MM.1S (cell line): ENCODE results near the gene MBOAT1.

ENCODE experiments used
- EZH2 ChIP-seq: fragments of 300-600 bp; sonication (generic); optimal IDR thresholded peaks from 2 replicates; pipeline ENCODE3; 2017; ENCODE audit warnings: low read depth, mild to moderate bottlenecking, antibody characterized with exemption, low read length, mixed read lengths
- EZH2phosphoT487 ChIP-seq: fragments of 300-600 bp; sonication (generic); IDR thresholded peaks from 2 replicates; pipeline ENCODE4 v1.6.1; 2018; ENCODE audit warnings: antibody characterized with exemption, low read length
- TF ChIP-seq, protein P1 (sequence below): fragments of 300-600 bp; sonication (generic); IDR thresholded peaks from 2 replicates; pipeline ENCODE4 v1.5.1; 2016; ENCODE audit warnings: antibody characterized with exemption, low read length, mixed read lengths

DNA sequence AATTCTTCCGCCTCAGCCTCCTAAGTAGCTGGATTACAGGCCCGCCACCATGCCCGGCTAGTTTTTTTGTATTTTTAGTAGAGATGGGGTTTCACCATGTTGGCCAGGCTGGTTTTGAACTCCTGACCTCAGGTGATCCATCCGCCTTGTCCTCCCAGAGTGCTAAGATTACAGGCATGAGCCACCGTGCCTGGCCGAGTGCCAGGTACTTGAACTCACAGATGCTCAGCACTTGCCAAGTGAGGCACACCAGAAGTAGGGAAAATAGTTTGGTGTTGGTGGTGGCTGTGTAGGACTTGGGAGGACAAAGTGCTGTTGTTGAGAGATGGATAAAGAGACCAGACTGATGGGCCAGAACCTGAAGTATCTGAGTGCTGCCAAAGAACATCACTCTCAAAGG, 40.0 kb upstream of the MBOAT1 start:
- TF ChIP-seq, protein P1, sequence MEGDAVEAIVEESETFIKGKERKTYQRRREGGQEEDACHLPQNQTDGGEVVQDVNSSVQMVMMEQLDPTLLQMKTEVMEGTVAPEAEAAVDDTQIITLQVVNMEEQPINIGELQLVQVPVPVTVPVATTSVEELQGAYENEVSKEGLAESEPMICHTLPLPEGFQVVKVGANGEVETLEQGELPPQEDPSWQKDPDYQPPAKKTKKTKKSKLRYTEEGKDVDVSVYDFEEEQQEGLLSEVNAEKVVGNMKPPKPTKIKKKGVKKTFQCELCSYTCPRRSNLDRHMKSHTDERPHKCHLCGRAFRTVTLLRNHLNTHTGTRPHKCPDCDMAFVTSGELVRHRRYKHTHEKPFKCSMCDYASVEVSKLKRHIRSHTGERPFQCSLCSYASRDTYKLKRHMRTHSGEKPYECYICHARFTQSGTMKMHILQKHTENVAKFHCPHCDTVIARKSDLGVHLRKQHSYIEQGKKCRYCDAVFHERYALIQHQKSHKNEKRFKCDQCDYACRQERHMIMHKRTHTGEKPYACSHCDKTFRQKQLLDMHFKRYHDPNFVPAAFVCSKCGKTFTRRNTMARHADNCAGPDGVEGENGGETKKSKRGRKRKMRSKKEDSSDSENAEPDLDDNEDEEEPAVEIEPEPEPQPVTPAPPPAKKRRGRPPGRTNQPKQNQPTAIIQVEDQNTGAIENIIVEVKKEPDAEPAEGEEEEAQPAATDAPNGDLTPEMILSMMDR = no peak
- TF ChIP-seq EZH2 = no peak
- TF ChIP-seq EZH2phosphoT487 = no peak
